Measurements from ENCODE around the gene PODN. TPM values are rescaled to one million over a fixed set of nuclear protein-coding genes. Genes with fewer than 3 reads are reported as not detected.

The PODN gene
- total RNA-seq, 1 experiment from 2014 or later, result 0.17 TPM

DNA sequence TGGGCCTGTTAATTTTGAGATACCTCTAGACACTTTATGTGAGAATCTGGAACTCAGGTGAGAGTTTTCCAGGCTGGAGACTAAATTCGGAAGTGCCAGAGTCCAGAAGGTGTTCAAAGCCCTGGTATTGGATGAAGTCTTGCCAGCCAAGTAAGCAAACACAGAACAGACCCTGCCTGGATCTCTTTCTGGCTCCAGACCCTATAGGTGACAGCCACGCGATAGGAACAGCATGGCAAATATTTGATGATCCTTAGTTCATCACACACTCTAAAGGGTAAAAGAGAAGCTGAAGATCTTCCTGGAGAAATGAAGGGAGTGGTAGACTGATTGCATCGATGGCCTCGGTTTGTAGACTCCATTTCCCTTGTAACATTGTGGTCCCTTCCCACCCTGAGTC lies 49.7 kb downstream of the PODN start:
- no peak overlapping the region for H3K23ac ChIP-seq (ENCODE audit: insufficient read length, low read depth, low read length)
- Mint-ChIP-seq H3K27me3 (ENCODE audit: low read depth) (peaks cover 24% of the 10 kb centered on the region), H3K4me3 (no peak overlapping the region), H3K9me3 (peaks cover 4 to 9% of the 10 kb centered on the region in 2 experiments; a peak in 2 of 5 replicates), H3K4me1 (peaks cover 38 to 47% of the 10 kb centered on the region in 2 experiments), H3K36me3 (ENCODE audit: insufficient read depth in 1 of 3, low read depth in 3 of 3) (no peaks in the 10 kb centered on the region), H3K27ac (no peak overlapping the region)
- no CpG with 5 or more reads among the region's 5 CpGs for WGBS (ENCODE audit: extremely low coverage, insufficient read length, low lambda C conversion rate)
- no peak overlapping the region for H4K8ac ChIP-seq (replicated peaks; ENCODE audit: insufficient read length, low read depth, low read length)
- H3K27me3 ChIP-seq (ENCODE audit: insufficient read depth, low read length), result no peaks in the 10 kb centered on the region
- H3T11ph ChIP-seq (ENCODE audit: low read length), result no peak overlapping the region
- no peak overlapping the region for H2BK5ac ChIP-seq (ENCODE audit: insufficient read length, low read length)
- no peak overlapping the region for H3K14ac ChIP-seq (ENCODE audit: insufficient read depth, low read length)
- TF ChIP-seq, protein P1, sequence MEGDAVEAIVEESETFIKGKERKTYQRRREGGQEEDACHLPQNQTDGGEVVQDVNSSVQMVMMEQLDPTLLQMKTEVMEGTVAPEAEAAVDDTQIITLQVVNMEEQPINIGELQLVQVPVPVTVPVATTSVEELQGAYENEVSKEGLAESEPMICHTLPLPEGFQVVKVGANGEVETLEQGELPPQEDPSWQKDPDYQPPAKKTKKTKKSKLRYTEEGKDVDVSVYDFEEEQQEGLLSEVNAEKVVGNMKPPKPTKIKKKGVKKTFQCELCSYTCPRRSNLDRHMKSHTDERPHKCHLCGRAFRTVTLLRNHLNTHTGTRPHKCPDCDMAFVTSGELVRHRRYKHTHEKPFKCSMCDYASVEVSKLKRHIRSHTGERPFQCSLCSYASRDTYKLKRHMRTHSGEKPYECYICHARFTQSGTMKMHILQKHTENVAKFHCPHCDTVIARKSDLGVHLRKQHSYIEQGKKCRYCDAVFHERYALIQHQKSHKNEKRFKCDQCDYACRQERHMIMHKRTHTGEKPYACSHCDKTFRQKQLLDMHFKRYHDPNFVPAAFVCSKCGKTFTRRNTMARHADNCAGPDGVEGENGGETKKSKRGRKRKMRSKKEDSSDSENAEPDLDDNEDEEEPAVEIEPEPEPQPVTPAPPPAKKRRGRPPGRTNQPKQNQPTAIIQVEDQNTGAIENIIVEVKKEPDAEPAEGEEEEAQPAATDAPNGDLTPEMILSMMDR (conservative IDR thresholded peaks at IDR 0.05), result no peak
- no peak overlapping the region for H2BK12ac ChIP-seq (ENCODE audit: insufficient read length, low read depth, low read length)
- H2BK20ac ChIP-seq (ENCODE audit: low read depth, low read length, poor library complexity, severe bottlenecking), result no peak overlapping the region
- H2BK120ac ChIP-seq (ENCODE audit: low read depth, low read length, poor library complexity, severe bottlenecking), result no peak overlapping the region
- no peak overlapping the region for H3K4me2 ChIP-seq (ENCODE audit: insufficient read depth, insufficient read length, low read length)
- H3K79me2 ChIP-seq (ENCODE audit: insufficient read depth, low read length), result no peaks in the 10 kb centered on the region
- no peak overlapping the region for H4K91ac ChIP-seq (ENCODE audit: insufficient read length, low read depth, low read length)
- H3K23me2 ChIP-seq (ENCODE audit: insufficient read length, low read depth, low read length, poor library complexity, severe bottlenecking), result no peaks in the 10 kb centered on the region
- H3K27ac ChIP-seq (ENCODE audit: insufficient read length, low read depth, low read length), result no peak overlapping the region
- no peak overlapping the region for H2AFZ ChIP-seq (ENCODE audit: low read length)
- no peak for DNase-seq
- no peaks in the 10 kb centered on the region; the same call in 1 of the 2 replicates for H3K4me1 ChIP-seq (ENCODE audit: insufficient read depth, low read length)
- H3K79me1 ChIP-seq (ENCODE audit: insufficient read depth, low read depth, low read length, poor library complexity, severe bottlenecking), result no peaks in the 10 kb centered on the region
- H3K18ac ChIP-seq (ENCODE audit: insufficient read length, low read depth, low read length), result no peak overlapping the region
- no peak overlapping the region for H3K56ac ChIP-seq (ENCODE audit: insufficient read length, low read depth, low read length)
- no peak overlapping the region for H4K5ac ChIP-seq (ENCODE audit: insufficient read length, low read depth, low read length)
- H3K9me3 ChIP-seq (ENCODE audit: control insufficient read depth, low read depth, low read length), result no peaks in the 10 kb centered on the region
- H4K20me1 ChIP-seq (ENCODE audit: control insufficient read depth, insufficient read depth, insufficient read length), result peaks cover 2% of the 10 kb centered on the region
- H3K9ac ChIP-seq (ENCODE audit: extremely low read depth, insufficient read length, low read length), result no peak overlapping the region
- no peak overlapping the region for H2AK5ac ChIP-seq (ENCODE audit: insufficient read length, low read length)
- no peak overlapping the region for H2BK15ac ChIP-seq (ENCODE audit: low read depth, low read length)
- no peak overlapping the region for H3K4ac ChIP-seq (ENCODE audit: low read depth, low read length)

Data from H9 (cell line).